Effector CD4-positive, alpha-beta T cell (primary cell): ENCODE results near the gene IYD. TPM values are rescaled to one million over a fixed set of nuclear protein-coding genes. Genes with fewer than 3 reads are reported as not detected.

Experiments used
- DNase-seq: peaks from one replicate; pipeline ENCODE4 v3.0.0-alpha.2; 2020
- total RNA-seq: gene quantifications from one replicate; lab custom pipeline; 2026; lab: John Stamatoyannopoulos, UW

The IYD gene
- not detected for total RNA-seq

GRCh38 chr6:150368762-150369161 is at the start of gene IYD:
IYD (plus strand) TSS chr6:150369012; CDS start chr6:150369032, 20 bp downstream.
- DNase-seq = no peak

GRCh38 chr6:150319924-150320323 is 48.9 kb upstream of the IYD start:
- DNase-seq = no peak

- DNase-seq = no peak
Measured at GRCh38 chr6:150320442-150320841, 48.4 kb upstream of the IYD start.

- no peak for DNase-seq
Measured at GRCh38 chr6:150322466-150322871, 46.3 kb upstream of the IYD start.

- no peak for DNase-seq
Measured at GRCh38 chr6:150323205-150323604, 45.6 kb upstream of the IYD start.

- DNase-seq = no peak
Measured at GRCh38 chr6:150324044-150324443, 44.8 kb upstream of the IYD start.

GRCh38 chr6:150325066-150325772 is 43.6 kb upstream of the IYD start:
- DNase-seq = no peak

GRCh38 chr6:150327117-150327774 is 41.6 kb upstream of the IYD start:
- DNase-seq = no peak

- DNase-seq = no peak
Measured at GRCh38 chr6:150328744-150329405, 39.9 kb upstream of the IYD start.

- no peak for DNase-seq
Measured at GRCh38 chr6:150331344-150331743, 37.5 kb upstream of the IYD start.

GRCh38 chr6:150332939-150333584 is 35.8 kb upstream of the IYD start:
- no peak for DNase-seq

GRCh38 chr6:150333585-150333941 is 35.2 kb upstream of the IYD start:
- no peak for DNase-seq

- no peak for DNase-seq
Measured at GRCh38 chr6:150334790-150335783, 33.7 kb upstream of the IYD start.

- no peak for DNase-seq
Measured at GRCh38 chr6:150336299-150336698, 32.5 kb upstream of the IYD start.

GRCh38 chr6:150336708-150337107 is 32.1 kb upstream of the IYD start:
- DNase-seq = no peak

GRCh38 chr6:150342126-150342525 is 26.7 kb upstream of the IYD start:
- DNase-seq = no peak

GRCh38 chr6:150343434-150343833 is 25.4 kb upstream of the IYD start:
- DNase-seq = no peak

GRCh38 chr6:150345781-150346180 is 23.0 kb upstream of the IYD start:
- DNase-seq = no peak

GRCh38 chr6:150346346-150346745 is 22.5 kb upstream of the IYD start:
- DNase-seq = no peak

- no peak for DNase-seq
Measured at GRCh38 chr6:150347845-150348244, 21.0 kb upstream of the IYD start.

GRCh38 chr6:150349546-150349945 is 19.3 kb upstream of the IYD start:
- no peak for DNase-seq
